ENCODE results near the gene RAB3IP. TPM values are rescaled to one million over a fixed set of nuclear protein-coding genes. Genes with fewer than 3 reads are reported as not detected.
"Not testable (repeated sequence)": the region's sequence is repeated elsewhere in the genome, so short reads cannot be mapped to it uniquely, and the experiment has no call there.

RAB3IP gene
- total RNA-seq, 1 donor = 9.5 TPM

DNA sequence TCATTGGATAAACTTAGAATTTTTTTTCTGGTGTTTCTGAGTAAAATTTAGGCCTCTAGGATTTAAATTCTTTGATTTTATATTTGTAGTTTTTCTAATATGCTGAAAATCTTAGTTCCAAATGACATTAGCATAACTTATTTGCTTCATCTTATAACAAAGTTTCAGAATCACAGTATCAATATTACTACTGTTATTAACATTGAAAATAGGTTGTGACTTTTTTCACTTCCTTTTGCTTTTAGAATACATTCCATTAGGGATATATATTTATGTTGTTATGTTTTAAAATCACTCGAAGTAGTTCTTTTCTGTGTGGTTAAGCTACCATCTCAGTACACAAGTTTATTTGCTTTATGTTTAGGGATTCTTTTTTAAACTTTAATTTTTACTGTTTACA, 12.8 kb downstream of the RAB3IP start:
- TF ChIP-seq CTCF (IDR thresholded peaks at IDR 0.05; ENCODE audit: insufficient read depth, low read depth, low read length) = no peak
- no peak for DNase-seq (ENCODE audit: low read depth)
- H3K4me3 ChIP-seq (ENCODE audit: low read depth, low read length) = no peak overlapping the region

DNA sequence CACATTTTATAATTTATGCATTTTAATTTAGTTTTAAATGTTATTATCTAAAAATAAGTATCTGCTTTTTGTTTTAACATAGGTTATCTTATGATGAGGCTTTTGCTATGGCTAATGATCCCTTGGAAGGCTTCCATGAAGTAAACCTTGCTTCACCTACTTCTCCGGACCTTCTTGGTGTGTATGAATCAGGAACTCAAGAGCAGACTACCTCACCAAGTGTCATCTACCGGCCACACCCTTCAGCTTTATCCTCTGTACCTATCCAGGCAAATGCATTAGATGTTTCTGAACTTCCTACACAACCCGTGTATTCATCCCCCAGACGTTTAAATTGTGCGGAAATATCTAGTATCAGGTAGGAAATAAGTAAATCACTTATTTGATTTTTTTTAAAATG, 16.6 kb downstream of the RAB3IP start:
- no peak overlapping the region for H3K4me3 ChIP-seq (ENCODE audit: low read depth, low read length)
- TF ChIP-seq CTCF (IDR thresholded peaks at IDR 0.05; ENCODE audit: insufficient read depth, low read depth, low read length) = no peak
- DNase-seq (ENCODE audit: low read depth) = no peak

- H3K4me3 ChIP-seq (ENCODE audit: low read depth, low read length) = no peak overlapping the region
- DNase-seq (ENCODE audit: low read depth) = no peak
- no peak for TF ChIP-seq CTCF (IDR thresholded peaks at IDR 0.05; ENCODE audit: insufficient read depth, low read depth, low read length)
Measured at GRCh38 chr12:69756088-69756755, 17.6 kb downstream of the RAB3IP start.

- H3K4me3 ChIP-seq (ENCODE audit: low read depth, low read length) = no peak overlapping the region
- no peak for TF ChIP-seq CTCF (IDR thresholded peaks at IDR 0.05; ENCODE audit: insufficient read depth, low read depth, low read length)
- DNase-seq (ENCODE audit: low read depth) = no peak
Measured at GRCh38 chr12:69758105-69758504, 19.4 kb downstream of the RAB3IP start.

DNA sequence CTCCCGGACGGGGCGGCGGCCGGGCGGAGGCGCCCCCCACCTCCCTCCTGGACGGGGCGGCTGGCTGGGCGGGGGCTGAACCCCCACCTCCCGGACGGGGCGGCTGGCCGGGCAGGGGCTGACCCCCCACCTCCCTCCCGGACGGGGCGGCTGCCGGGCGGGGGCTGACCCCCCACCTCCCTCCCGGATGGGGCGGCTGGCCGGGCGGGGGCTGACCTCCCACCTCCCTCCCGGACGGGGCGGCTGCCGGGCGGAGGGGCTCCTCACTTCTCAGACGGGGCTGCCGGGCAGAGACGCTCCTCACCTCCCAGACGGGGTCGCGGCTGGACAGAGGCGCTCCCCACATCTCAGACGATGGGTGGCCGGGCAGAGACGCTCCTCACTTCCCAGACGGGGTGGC, 20.9 kb downstream of the RAB3IP start:
- DNase-seq (ENCODE audit: low read depth); H3K4me3 ChIP-seq (ENCODE audit: low read depth, low read length): not testable (repeated sequence)

DNA sequence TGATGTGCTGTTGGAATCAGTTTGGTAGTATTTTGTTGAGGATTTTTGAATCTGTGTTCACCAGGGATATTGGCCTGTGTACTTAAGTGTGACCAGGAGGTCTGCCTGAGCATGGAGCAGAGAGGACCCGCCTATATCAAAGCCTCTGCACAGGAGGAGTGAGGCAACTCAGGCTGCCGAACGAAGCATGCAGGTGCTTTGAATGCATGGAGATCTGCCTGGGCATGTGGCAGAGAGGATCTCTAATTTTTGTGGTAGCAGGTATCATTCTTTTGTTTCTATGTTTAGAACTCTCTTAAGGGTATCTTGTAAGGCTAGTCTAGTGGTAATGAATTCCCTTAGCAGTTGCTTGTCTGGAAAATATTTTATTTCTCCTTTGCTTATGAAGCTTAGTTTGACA, 26.9 kb downstream of the RAB3IP start:
- no peak for TF ChIP-seq CTCF (IDR thresholded peaks at IDR 0.05; ENCODE audit: insufficient read depth, low read depth, low read length)
- no peak for DNase-seq (ENCODE audit: low read depth)
- no peak overlapping the region for H3K4me3 ChIP-seq (ENCODE audit: low read depth, low read length)

GRCh38 chr12:69766260-69766659, 27.6 kb downstream of the RAB3IP start:
- no peak for TF ChIP-seq CTCF (IDR thresholded peaks at IDR 0.05; ENCODE audit: insufficient read depth, low read depth, low read length)
- H3K4me3 ChIP-seq (ENCODE audit: low read depth, low read length) = no peak overlapping the region
- DNase-seq (ENCODE audit: low read depth) = no peak
